ENCODE data around the gene GSG1.

The GSG1 gene

DNA sequence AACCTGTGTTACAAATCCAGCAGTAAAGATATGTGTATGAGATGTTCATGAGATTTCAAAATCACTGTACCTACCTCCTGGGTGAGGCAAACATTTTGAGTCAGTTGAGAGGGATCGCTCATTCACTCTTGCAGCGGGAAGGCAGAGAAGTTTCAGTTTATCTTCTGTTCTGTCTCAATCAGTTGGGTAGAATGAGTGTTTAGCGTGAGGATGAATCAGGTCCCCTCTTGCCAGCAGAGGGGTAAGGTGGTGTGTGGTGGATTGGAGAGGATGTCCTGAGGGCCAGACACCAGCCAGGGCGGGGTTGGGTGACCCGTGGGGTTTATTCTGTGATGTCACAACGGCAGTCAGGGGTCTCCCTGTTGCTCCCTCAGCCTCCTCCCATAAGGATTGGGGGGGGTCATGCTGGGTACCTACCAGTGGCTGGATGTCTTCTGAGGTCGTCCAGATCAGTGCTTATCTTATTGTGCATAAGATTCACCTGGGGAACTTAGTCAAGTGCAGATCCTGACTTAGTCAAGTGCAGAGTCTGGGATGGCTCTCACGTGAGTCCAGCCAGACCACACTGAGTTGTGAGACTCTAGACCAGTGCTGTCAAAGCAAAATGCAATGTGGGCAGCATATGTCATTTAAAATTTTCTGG lies at the start of gene GSG1:
Gene GSG1, minus strand, starts transcription at position 277 of the 643 bp plus-strand sequence. Its CDS starts 155 bp downstream, at position 122.
- no peak within 1 kb of the TSS for H3K4me3 ChIP-seq (replicated peaks; ENCODE audit: low read depth, low read length)
- DNase-seq (ENCODE audit: extremely low read depth, insufficient read length), result no peak

GRCh38 chr12:13153180-13153579 lies 49.7 kb upstream of the GSG1 start:
- H3K36me3 ChIP-seq (ENCODE audit: control insufficient read depth, insufficient read depth, low read length), result no peaks in the 10 kb centered on the region
- no peak for DNase-seq (ENCODE audit: extremely low read depth, insufficient read length)
- peaks cover 3% of the 10 kb centered on the region; the same call in 1 of the 2 replicates for H3K27me3 ChIP-seq (replicated peaks; ENCODE audit: control insufficient read depth, insufficient read depth, low read length)
- H3K4me3 ChIP-seq (replicated peaks; ENCODE audit: low read depth, low read length), result no peak overlapping the region
- TF ChIP-seq CTCF (IDR thresholded peaks at IDR 0.05; ENCODE audit: insufficient read depth, low read length, poor library complexity, severe bottlenecking), result no peak

More for the DNA sequence above, at the start of gene GSG1:
- H3K27me3 ChIP-seq (replicated peaks; ENCODE audit: control insufficient read depth, insufficient read depth, low read length), result no peaks in the 10 kb centered on the region; the same call in 1 of the 2 replicates
- no peak for TF ChIP-seq CTCF (IDR thresholded peaks at IDR 0.05; ENCODE audit: insufficient read depth, low read length, poor library complexity, severe bottlenecking)
- no peaks in the 10 kb centered on the region for H3K36me3 ChIP-seq (ENCODE audit: control insufficient read depth, insufficient read depth, low read length)

- Histone ChIP-seq H3K27me3 (replicated peaks; ENCODE audit: control insufficient read depth, insufficient read depth, low read length) (peaks cover 3% of the 10 kb centered on the region; the same call in 1 of the 2 replicates), H3K4me3 (replicated peaks; ENCODE audit: low read depth, low read length) (no peak overlapping the region), H3K36me3 (ENCODE audit: control insufficient read depth, insufficient read depth, low read length) (no peaks in the 10 kb centered on the region)
- DNase-seq (ENCODE audit: extremely low read depth, insufficient read length), result no peak
- TF ChIP-seq CTCF (IDR thresholded peaks at IDR 0.05; ENCODE audit: insufficient read depth, low read length, poor library complexity, severe bottlenecking), result no peak
These were observed 49.3 kb upstream of the GSG1 start for GRCh38 chr12:13152756-13153155.

- peaks cover 3% of the 10 kb centered on the region; the same call in 1 of the 2 replicates for H3K27me3 ChIP-seq (replicated peaks; ENCODE audit: control insufficient read depth, insufficient read depth, low read length)
These were observed 48.8 kb upstream of the GSG1 start for GRCh38 chr12:13152281-13152680.

DNA sequence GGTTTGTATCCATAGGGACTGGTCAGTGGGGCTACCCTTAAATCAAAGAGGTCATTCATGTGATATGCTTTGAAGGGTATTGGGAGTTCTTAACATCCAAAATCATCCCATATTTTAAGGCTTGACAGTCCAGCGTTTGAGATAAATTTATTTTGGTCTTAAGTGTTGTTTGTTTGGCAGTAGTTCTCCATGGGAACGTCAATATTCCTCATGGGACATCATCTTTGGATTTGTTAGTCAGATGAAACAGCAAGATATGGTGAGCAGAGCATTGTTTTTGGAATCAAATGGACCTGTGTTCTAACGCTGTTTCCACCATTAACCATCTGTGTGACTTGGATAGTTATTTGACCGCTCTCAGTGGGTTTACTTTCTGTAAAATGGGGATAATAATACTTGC lies 45.9 kb upstream of the GSG1 start:
- no peak overlapping the region for H3K4me3 ChIP-seq (replicated peaks; ENCODE audit: low read depth, low read length)
- no peak for TF ChIP-seq CTCF (IDR thresholded peaks at IDR 0.05; ENCODE audit: insufficient read depth, low read length, poor library complexity, severe bottlenecking)
- DNase-seq (ENCODE audit: extremely low read depth, insufficient read length), result no peak
- H3K27me3 ChIP-seq (replicated peaks; ENCODE audit: control insufficient read depth, insufficient read depth, low read length), result peaks cover 3% of the 10 kb centered on the region; the same call in 1 of the 2 replicates
- no peaks in the 10 kb centered on the region for H3K36me3 ChIP-seq (ENCODE audit: control insufficient read depth, insufficient read depth, low read length)

More at GRCh38 chr12:13152281-13152680, 48.8 kb upstream of the GSG1 start:
- Histone ChIP-seq H3K4me3 (replicated peaks; ENCODE audit: low read depth, low read length) (no peak overlapping the region), H3K36me3 (ENCODE audit: control insufficient read depth, insufficient read depth, low read length) (no peaks in the 10 kb centered on the region)
- no peak for DNase-seq (ENCODE audit: extremely low read depth, insufficient read length)
- TF ChIP-seq CTCF (IDR thresholded peaks at IDR 0.05; ENCODE audit: insufficient read depth, low read length, poor library complexity, severe bottlenecking), result no peak

Data from GM06990 (cell line).